Vagina (tissue), 2 donors: ENCODE measurements around the gene P2RY6.

Experiments
- POLR2A ChIP-seq, 2 donors: fragments of 450-650 bp; IDR thresholded peaks; one replicate each; pipeline ENCODE4 v1.6.1; 2017; ENCODE audit warnings: antibody characterized with exemption in 2 of 2, mild to moderate bottlenecking in 2 of 2, moderate library complexity in 2 of 2
- TF ChIP-seq, protein P1 (sequence below), 3 experiments: fragments of 450-650 bp in 2 of 3; fragments of 200-600 bp in 1 of 3; sonication (generic) in 1 of 3; IDR thresholded peaks; one replicate each; pipeline ENCODE4 v1.5.1; 2017 to 2019; ENCODE audit warnings: antibody characterized with exemption in 3 of 3, mild to moderate bottlenecking in 2 of 3, moderate library complexity in 2 of 3

DNA sequence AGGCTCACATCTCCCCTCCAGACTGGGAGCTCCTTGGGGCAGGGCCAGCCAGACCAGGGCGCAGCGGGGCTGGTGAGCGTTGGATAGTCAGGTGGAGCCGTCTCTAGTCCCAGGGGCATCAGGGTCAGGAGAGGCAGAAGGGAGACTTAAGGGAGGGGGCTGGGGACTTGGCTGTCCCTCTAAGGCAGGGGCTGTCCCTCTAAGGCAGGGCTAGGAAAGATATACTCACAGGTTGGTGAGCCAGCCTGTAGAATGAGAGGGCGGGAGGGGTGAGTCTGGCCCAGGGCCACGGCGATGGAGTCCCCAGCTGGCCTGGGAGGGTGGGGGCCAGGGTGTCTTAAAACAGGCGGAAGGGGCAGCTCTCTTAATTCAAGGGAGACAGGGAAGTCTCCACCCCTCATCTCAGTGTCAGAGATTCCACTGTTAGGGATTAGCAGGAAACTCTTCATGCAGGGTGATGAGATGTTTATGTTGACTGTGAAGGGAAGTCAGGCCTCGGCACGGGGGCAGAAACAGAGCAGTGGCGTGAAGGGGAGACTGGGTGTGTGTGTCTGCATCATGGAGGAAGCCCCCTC is 42.7 kb upstream of the P2RY6 start:
- TF ChIP-seq, protein P1, sequence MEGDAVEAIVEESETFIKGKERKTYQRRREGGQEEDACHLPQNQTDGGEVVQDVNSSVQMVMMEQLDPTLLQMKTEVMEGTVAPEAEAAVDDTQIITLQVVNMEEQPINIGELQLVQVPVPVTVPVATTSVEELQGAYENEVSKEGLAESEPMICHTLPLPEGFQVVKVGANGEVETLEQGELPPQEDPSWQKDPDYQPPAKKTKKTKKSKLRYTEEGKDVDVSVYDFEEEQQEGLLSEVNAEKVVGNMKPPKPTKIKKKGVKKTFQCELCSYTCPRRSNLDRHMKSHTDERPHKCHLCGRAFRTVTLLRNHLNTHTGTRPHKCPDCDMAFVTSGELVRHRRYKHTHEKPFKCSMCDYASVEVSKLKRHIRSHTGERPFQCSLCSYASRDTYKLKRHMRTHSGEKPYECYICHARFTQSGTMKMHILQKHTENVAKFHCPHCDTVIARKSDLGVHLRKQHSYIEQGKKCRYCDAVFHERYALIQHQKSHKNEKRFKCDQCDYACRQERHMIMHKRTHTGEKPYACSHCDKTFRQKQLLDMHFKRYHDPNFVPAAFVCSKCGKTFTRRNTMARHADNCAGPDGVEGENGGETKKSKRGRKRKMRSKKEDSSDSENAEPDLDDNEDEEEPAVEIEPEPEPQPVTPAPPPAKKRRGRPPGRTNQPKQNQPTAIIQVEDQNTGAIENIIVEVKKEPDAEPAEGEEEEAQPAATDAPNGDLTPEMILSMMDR (IDR thresholded peaks at IDR 0.05): no peak
- TF ChIP-seq POLR2A (IDR thresholded peaks at IDR 0.05): no peak
